ENCODE results near the gene SNX19.

Gene SNX19

GRCh38 chr11:130847517-130847916 is 68.8 kb downstream of the SNX19 start:
- Histone ChIP-seq H3K9me3 (ENCODE audit: control insufficient read depth in 2 of 2, low read length in 2 of 2) (peaks cover 3% of the 10 kb centered on the region in 2 donors), H3K9ac (ENCODE audit: low read length in 2 of 2) (no peak overlapping the region), H3K4me3 (ENCODE audit: low read length in 2 of 2) (no peak overlapping the region), H3K36me3 (ENCODE audit: control insufficient read depth in 2 of 2, insufficient read depth in 2 of 2, low read length in 2 of 2) (no peaks in the 10 kb centered on the region), H3K27me3 (ENCODE audit: control insufficient read depth in 1 of 2, insufficient read depth in 2 of 2, low read length in 2 of 2) (no peaks in the 10 kb centered on the region), H3K27ac (ENCODE audit: low read length) (no peak overlapping the region), H3K4me1 (ENCODE audit: control insufficient read depth, insufficient read depth, low read length) (no peaks in the 10 kb centered on the region)

GRCh38 chr11:130846606-130847005 is 69.7 kb downstream of the SNX19 start:
- H3K9me3 ChIP-seq (ENCODE audit: control insufficient read depth in 2 of 2, low read length in 2 of 2), result peaks cover 3% of the 10 kb centered on the region in 2 donors
- no peaks in the 10 kb centered on the region for H3K4me1 ChIP-seq (ENCODE audit: control insufficient read depth, insufficient read depth, low read length)
- H3K27me3 ChIP-seq (ENCODE audit: control insufficient read depth in 1 of 2, insufficient read depth in 2 of 2, low read length in 2 of 2), result no peaks in the 10 kb centered on the region
- H3K4me3 ChIP-seq (ENCODE audit: low read length in 2 of 2), result no peak overlapping the region
- H3K27ac ChIP-seq (ENCODE audit: low read length), result no peak overlapping the region
- H3K9ac ChIP-seq (ENCODE audit: low read length in 2 of 2), result no peak overlapping the region
- no peaks in the 10 kb centered on the region for H3K36me3 ChIP-seq (ENCODE audit: control insufficient read depth in 2 of 2, insufficient read depth in 2 of 2, low read length in 2 of 2)

- Histone ChIP-seq H3K27me3 (ENCODE audit: control insufficient read depth in 1 of 2, insufficient read depth in 2 of 2, low read length in 2 of 2) (no peaks in the 10 kb centered on the region), H3K4me1 (ENCODE audit: control insufficient read depth, insufficient read depth, low read length) (peaks cover 4% of the 10 kb centered on the region), H3K36me3 (ENCODE audit: control insufficient read depth in 2 of 2, insufficient read depth in 2 of 2, low read length in 2 of 2) (no peaks in the 10 kb centered on the region), H3K4me3 (ENCODE audit: low read length in 2 of 2) (no peak overlapping the region), H3K9ac (ENCODE audit: low read length in 2 of 2) (no peak overlapping the region), H3K27ac (ENCODE audit: low read length) (no peak overlapping the region), H3K9me3 (ENCODE audit: control insufficient read depth in 2 of 2, low read length in 2 of 2) (no peaks in the 10 kb centered on the region)
Observed at GRCh38 chr11:130842001-130842400, 74.3 kb downstream of the SNX19 start.

GRCh38 chr11:130840679-130841078 is 75.6 kb downstream of the SNX19 start:
- H3K27ac ChIP-seq (ENCODE audit: low read length), result no peak overlapping the region

GRCh38 chr11:130839981-130840666 is 76.2 kb downstream of the SNX19 start:
- Histone ChIP-seq H3K4me3 (ENCODE audit: low read length in 2 of 2) (no peak overlapping the region), H3K36me3 (ENCODE audit: control insufficient read depth in 2 of 2, insufficient read depth in 2 of 2, low read length in 2 of 2) (no peaks in the 10 kb centered on the region), H3K27me3 (ENCODE audit: control insufficient read depth in 1 of 2, insufficient read depth in 2 of 2, low read length in 2 of 2) (no peaks in the 10 kb centered on the region), H3K27ac (ENCODE audit: low read length) (no peak overlapping the region), H3K4me1 (ENCODE audit: control insufficient read depth, insufficient read depth, low read length) (peaks cover 4% of the 10 kb centered on the region), H3K9me3 (ENCODE audit: control insufficient read depth in 2 of 2, low read length in 2 of 2) (no peaks in the 10 kb centered on the region), H3K9ac (ENCODE audit: low read length in 2 of 2) (no peak overlapping the region)

More at GRCh38 chr11:130840679-130841078, 75.6 kb downstream of the SNX19 start:
- no peaks in the 10 kb centered on the region for H3K36me3 ChIP-seq (ENCODE audit: control insufficient read depth in 2 of 2, insufficient read depth in 2 of 2, low read length in 2 of 2)
- H3K9ac ChIP-seq (ENCODE audit: low read length in 2 of 2), result no peak overlapping the region
- H3K27me3 ChIP-seq (ENCODE audit: control insufficient read depth in 1 of 2, insufficient read depth in 2 of 2, low read length in 2 of 2), result no peaks in the 10 kb centered on the region
- no peak overlapping the region for H3K4me3 ChIP-seq (ENCODE audit: low read length in 2 of 2)
- H3K9me3 ChIP-seq (ENCODE audit: control insufficient read depth in 2 of 2, low read length in 2 of 2), result no peaks in the 10 kb centered on the region
- peaks cover 4% of the 10 kb centered on the region for H3K4me1 ChIP-seq (ENCODE audit: control insufficient read depth, insufficient read depth, low read length)

- Histone ChIP-seq H3K9me3 (ENCODE audit: control insufficient read depth in 2 of 2, low read length in 2 of 2) (no peaks in the 10 kb centered on the region), H3K27me3 (ENCODE audit: control insufficient read depth in 1 of 2, insufficient read depth in 2 of 2, low read length in 2 of 2) (no peaks in the 10 kb centered on the region), H3K9ac (ENCODE audit: low read length in 2 of 2) (no peak overlapping the region), H3K4me3 (ENCODE audit: low read length in 2 of 2) (no peak overlapping the region), H3K36me3 (ENCODE audit: control insufficient read depth in 2 of 2, insufficient read depth in 2 of 2, low read length in 2 of 2) (no peaks in the 10 kb centered on the region), H3K27ac (ENCODE audit: low read length) (no peak overlapping the region), H3K4me1 (ENCODE audit: control insufficient read depth, insufficient read depth, low read length) (peaks cover 4% of the 10 kb centered on the region)
Observed at GRCh38 chr11:130837194-130837593, 79.1 kb downstream of the SNX19 start.

- Histone ChIP-seq H3K27me3 (ENCODE audit: control insufficient read depth in 1 of 2, insufficient read depth in 2 of 2, low read length in 2 of 2) (peaks cover 0 to 4% of the 10 kb centered on the region in 2 donors), H3K27ac (ENCODE audit: low read length) (no peak overlapping the region), H3K9ac (ENCODE audit: low read length in 2 of 2) (no peak overlapping the region), H3K9me3 (ENCODE audit: control insufficient read depth in 2 of 2, low read length in 2 of 2) (no peaks in the 10 kb centered on the region), H3K4me1 (ENCODE audit: control insufficient read depth, insufficient read depth, low read length) (peaks cover 8% of the 10 kb centered on the region), H3K36me3 (ENCODE audit: control insufficient read depth in 2 of 2, insufficient read depth in 2 of 2, low read length in 2 of 2) (no peaks in the 10 kb centered on the region), H3K4me3 (ENCODE audit: low read length in 2 of 2) (no peak overlapping the region)
Observed at GRCh38 chr11:130834886-130835285, 81.4 kb downstream of the SNX19 start.

GRCh38 chr11:130832566-130833425 is 83.5 kb downstream of the SNX19 start:
- peaks cover 10% of the 10 kb centered on the region for H3K4me1 ChIP-seq (ENCODE audit: control insufficient read depth, insufficient read depth, low read length)
- no peak overlapping the region for H3K27ac ChIP-seq (ENCODE audit: low read length)
- H3K4me3 ChIP-seq (ENCODE audit: low read length in 2 of 2), result no peak overlapping the region
- no peaks in the 10 kb centered on the region for H3K9me3 ChIP-seq (ENCODE audit: control insufficient read depth in 2 of 2, low read length in 2 of 2)
- no peak overlapping the region for H3K9ac ChIP-seq (ENCODE audit: low read length in 2 of 2)
- no peaks in the 10 kb centered on the region for H3K36me3 ChIP-seq (ENCODE audit: control insufficient read depth in 2 of 2, insufficient read depth in 2 of 2, low read length in 2 of 2)
- H3K27me3 ChIP-seq (ENCODE audit: control insufficient read depth in 1 of 2, insufficient read depth in 2 of 2, low read length in 2 of 2), result peaks cover 0 to 4% of the 10 kb centered on the region in 2 donors

GRCh38 chr11:130831976-130832375 is 84.3 kb downstream of the SNX19 start:
- Histone ChIP-seq H3K27me3 (ENCODE audit: control insufficient read depth in 1 of 2, insufficient read depth in 2 of 2, low read length in 2 of 2) (peaks cover 0 to 4% of the 10 kb centered on the region in 2 donors), H3K9me3 (ENCODE audit: control insufficient read depth in 2 of 2, low read length in 2 of 2) (no peaks in the 10 kb centered on the region), H3K36me3 (ENCODE audit: control insufficient read depth in 2 of 2, insufficient read depth in 2 of 2, low read length in 2 of 2) (no peaks in the 10 kb centered on the region), H3K4me1 (ENCODE audit: control insufficient read depth, insufficient read depth, low read length) (peaks cover 10% of the 10 kb centered on the region), H3K4me3 (ENCODE audit: low read length in 2 of 2) (no peak overlapping the region), H3K27ac (ENCODE audit: low read length) (no peak overlapping the region), H3K9ac (ENCODE audit: low read length in 2 of 2) (no peak overlapping the region)

GRCh38 chr11:130831506-130831905 is 84.8 kb downstream of the SNX19 start:
- Histone ChIP-seq H3K4me3 (ENCODE audit: low read length in 2 of 2) (no peak overlapping the region), H3K36me3 (ENCODE audit: control insufficient read depth in 2 of 2, insufficient read depth in 2 of 2, low read length in 2 of 2) (no peaks in the 10 kb centered on the region), H3K9ac (ENCODE audit: low read length in 2 of 2) (no peak overlapping the region), H3K9me3 (ENCODE audit: control insufficient read depth in 2 of 2, low read length in 2 of 2) (no peaks in the 10 kb centered on the region), H3K27me3 (ENCODE audit: control insufficient read depth in 1 of 2, insufficient read depth in 2 of 2, low read length in 2 of 2) (peaks cover 0 to 4% of the 10 kb centered on the region in 2 donors), H3K27ac (ENCODE audit: low read length) (no peak overlapping the region), H3K4me1 (ENCODE audit: control insufficient read depth, insufficient read depth, low read length) (peaks cover 10% of the 10 kb centered on the region)

GRCh38 chr11:130830566-130830965 is 85.7 kb downstream of the SNX19 start:
- Histone ChIP-seq H3K4me3 (ENCODE audit: low read length in 2 of 2) (no peak overlapping the region), H3K9me3 (ENCODE audit: control insufficient read depth in 2 of 2, low read length in 2 of 2) (no peaks in the 10 kb centered on the region), H3K9ac (ENCODE audit: low read length in 2 of 2) (no peak overlapping the region), H3K4me1 (ENCODE audit: control insufficient read depth, insufficient read depth, low read length) (peaks cover 10% of the 10 kb centered on the region), H3K36me3 (ENCODE audit: control insufficient read depth in 2 of 2, insufficient read depth in 2 of 2, low read length in 2 of 2) (no peaks in the 10 kb centered on the region), H3K27ac (ENCODE audit: low read length) (no peak overlapping the region), H3K27me3 (ENCODE audit: control insufficient read depth in 1 of 2, insufficient read depth in 2 of 2, low read length in 2 of 2) (peaks cover 0 to 4% of the 10 kb centered on the region in 2 donors)

All from stomach smooth muscle (tissue), 2 donors.